Mesenchymal stem cell (in vitro differentiated cells and primary cell): Measurements from ENCODE around the gene SIDT2.
"Not testable (repeated sequence)": the region's sequence is repeated elsewhere in the genome, so short reads cannot be mapped to it uniquely, and the experiment has no call there.

Experiments used
- DNase-seq: peaks from one replicate; pipeline ENCODE4 v3.0.0-alpha.2; 2013
- H2AFZ ChIP-seq: one replicate; pipeline ENCODE4 v1.6.1; 2013; ENCODE audit warnings: low read depth, mild to moderate bottlenecking, control low read depth, inconsistent platforms, low read length, moderate library complexity
- H2AK5ac ChIP-seq: 2 replicates; pipeline ENCODE4 v1.6.1; 2013; ENCODE audit warnings: low read length, moderate library complexity, mild to moderate bottlenecking, inconsistent platforms; ENCODE audit not compliant: severe bottlenecking
- H2BK120ac ChIP-seq: one replicate; pipeline ENCODE4 v1.6.1; 2013; ENCODE audit warnings: low read depth, mild to moderate bottlenecking, inconsistent platforms, low read length, moderate library complexity
- H2BK12ac ChIP-seq, 2 experiments: one replicate each; pipeline ENCODE4 v1.6.1; 2013; ENCODE audit warnings: inconsistent platforms in 2 of 2, low read length in 2 of 2, mild to moderate bottlenecking in 2 of 2, moderate library complexity in 2 of 2, control low read depth in 1 of 2
- H2BK15ac ChIP-seq: one replicate; pipeline ENCODE4 v1.6.1; 2013; ENCODE audit warnings: mild to moderate bottlenecking, low read depth, inconsistent platforms; ENCODE audit not compliant: poor library complexity, severe bottlenecking
- H2BK5ac ChIP-seq: 2 replicates; pipeline ENCODE4 v1.6.1; 2013; ENCODE audit warnings: low read depth, mild to moderate bottlenecking, low read length, control low read depth, inconsistent platforms; ENCODE audit not compliant: poor library complexity, severe bottlenecking
- H3K14ac ChIP-seq, 2 experiments: one replicate each; pipeline ENCODE4 v1.6.1; 2013; ENCODE audit warnings: inconsistent platforms in 2 of 2, low read length in 2 of 2, control low read depth in 1 of 2, mild to moderate bottlenecking in 1 of 2, moderate library complexity in 1 of 2
- H3K18ac ChIP-seq, 2 experiments: one replicate each; pipeline ENCODE4 v1.6.1; 2013; ENCODE audit warnings: inconsistent platforms in 2 of 2, low read length in 2 of 2, control low read depth in 1 of 2, low read depth in 1 of 2, mild to moderate bottlenecking in 1 of 2
- H3K23ac ChIP-seq, 2 experiments: one replicate each; pipeline ENCODE4 v1.6.1; 2013; ENCODE audit warnings: inconsistent platforms in 2 of 2, low read length in 2 of 2, mild to moderate bottlenecking in 2 of 2, moderate library complexity in 2 of 2, control low read depth in 1 of 2
- H3K27ac ChIP-seq: 2 replicates; pipeline ENCODE4 v1.5.1; 2013; ENCODE audit warnings: mild to moderate bottlenecking, moderate library complexity, low read length, control low read depth, inconsistent platforms; ENCODE audit not compliant: poor library complexity, severe bottlenecking
- H3K27me3 ChIP-seq, 2 experiments: 2 replicates each; pipeline versions ENCODE4 v1.6.1 to v1.7.0; 2013; ENCODE audit warnings: low read length in 2 of 2, mild to moderate bottlenecking in 2 of 2, moderate library complexity in 2 of 2, control low read depth in 1 of 2, inconsistent platforms in 1 of 2; ENCODE audit not compliant: control insufficient read depth in 1 of 2, insufficient read depth in 1 of 2
- H3K36me3 ChIP-seq, 2 experiments: 2 replicates each; pipeline versions ENCODE4 v1.6.1 to v1.7.0; 2013; ENCODE audit warnings: low read length in 2 of 2, control low read depth in 1 of 2, inconsistent platforms in 1 of 2, low read depth in 1 of 2, mild to moderate bottlenecking in 1 of 2; ENCODE audit not compliant: insufficient read depth in 2 of 2, control insufficient read depth in 1 of 2
- H3K4ac ChIP-seq, 2 experiments: one replicate each; pipeline ENCODE4 v1.6.1; 2013; ENCODE audit warnings: inconsistent platforms in 2 of 2, low read length in 2 of 2, mild to moderate bottlenecking in 2 of 2, moderate library complexity in 2 of 2, control low read depth in 1 of 2, low read depth in 1 of 2
- H3K4me1 ChIP-seq: 2 replicates; pipeline ENCODE4 v1.6.1; 2013; ENCODE audit warnings: low read depth, low read length, control low read depth; ENCODE audit not compliant: control insufficient read depth, insufficient read depth
- H3K4me2 ChIP-seq: 2 replicates; pipeline ENCODE4 v1.6.1; 2013; ENCODE audit warnings: low read length, mild to moderate bottlenecking, inconsistent platforms; ENCODE audit not compliant: poor library complexity, severe bottlenecking
- H3K4me3 ChIP-seq, 2 experiments: 2 replicates each; pipeline versions ENCODE4 v1.5.1 to v1.7.0; 2013; ENCODE audit warnings: low read length in 2 of 2, mild to moderate bottlenecking in 2 of 2, control low read depth in 1 of 2, low read depth in 1 of 2; ENCODE audit not compliant: insufficient read depth in 1 of 2
- H3K79me1 ChIP-seq: replicated peaks from 2 replicates; pipeline ENCODE4 v1.6.1; 2013; ENCODE audit warnings: mild to moderate bottlenecking, control low read depth, low read length, inconsistent platforms; ENCODE audit not compliant: poor library complexity, severe bottlenecking
- H3K9ac ChIP-seq: 2 replicates; pipeline ENCODE4 v1.7.0; 2013; ENCODE audit warnings: mild to moderate bottlenecking, low read length, moderate library complexity
- H3K9me3 ChIP-seq: 2 replicates; pipeline ENCODE4 v1.7.0; 2013; ENCODE audit warnings: mild to moderate bottlenecking, low read length; ENCODE audit not compliant: control insufficient read depth
- H4K8ac ChIP-seq: one replicate; pipeline ENCODE4 v1.6.1; 2013; ENCODE audit warnings: inconsistent platforms, mild to moderate bottlenecking, low read length, moderate library complexity
- H4K91ac ChIP-seq: one replicate; pipeline ENCODE4 v1.6.1; 2013; ENCODE audit warnings: mild to moderate bottlenecking, low read length, inconsistent platforms
- WGBS: methylation state at CpG from one replicate; pipeline ENCODE4 v1.1.7; 2013; ENCODE audit warnings: mixed read lengths; 5-methylcytosine and 5-hydroxymethylcytosine counted together

SIDT2 gene

DNA sequence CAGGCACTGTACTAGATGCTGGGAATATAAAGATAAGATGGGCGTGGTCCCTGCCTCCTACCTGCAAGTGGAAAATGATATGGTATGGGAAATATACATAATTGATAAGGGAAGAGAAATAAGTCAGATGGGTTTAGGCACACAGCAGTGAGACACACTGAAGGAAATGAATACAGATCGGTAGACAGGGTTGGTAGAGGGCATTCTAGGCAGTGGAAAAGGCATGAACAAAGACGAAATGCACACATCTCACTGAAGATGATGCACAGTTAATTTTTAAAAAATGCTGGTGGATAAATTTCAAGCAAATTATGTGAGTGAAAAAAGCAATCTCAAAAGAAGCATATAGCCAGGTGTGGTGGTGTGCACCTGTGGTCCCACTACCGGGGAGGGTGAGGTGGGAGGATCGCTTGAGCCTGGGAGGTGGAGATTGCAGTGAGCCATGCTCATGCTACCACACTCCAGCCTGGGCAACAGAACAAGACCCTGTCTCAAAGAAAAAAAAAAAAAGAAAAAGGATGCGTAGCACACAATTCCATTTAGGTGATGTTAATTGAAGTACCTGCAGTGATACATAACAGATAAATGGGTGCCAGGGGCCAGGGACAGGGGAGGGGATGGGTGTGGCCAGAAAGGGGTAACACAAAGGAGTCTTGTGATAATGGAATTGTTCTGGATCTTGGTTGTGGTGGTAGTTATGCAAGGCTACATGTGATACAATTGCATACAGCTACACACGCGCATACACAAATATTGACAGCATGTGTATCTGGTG is 31.0 kb downstream of the SIDT2 start:
- not testable (repeated sequence) for H3K4me2 ChIP-seq, H4K8ac ChIP-seq, H2AK5ac ChIP-seq, H3K9ac ChIP-seq, H2BK15ac ChIP-seq, H3K79me1 ChIP-seq, H3K18ac ChIP-seq, DNase-seq, H3K14ac ChIP-seq, H3K23ac ChIP-seq, H4K91ac ChIP-seq, H3K27ac ChIP-seq, H3K27me3 ChIP-seq, H2BK12ac ChIP-seq, H2BK5ac ChIP-seq, H3K4ac ChIP-seq, H3K9me3 ChIP-seq, H2BK120ac ChIP-seq, H2AFZ ChIP-seq, H3K4me3 ChIP-seq
- Histone ChIP-seq H3K36me3 (peaks cover 25 to 41% of the 10 kb centered on the region in 2 experiments), H3K4me1 (peaks cover 12% of the 10 kb centered on the region)
- WGBS, result 96% methylated on average over 5 of the region's 8 CpGs

DNA sequence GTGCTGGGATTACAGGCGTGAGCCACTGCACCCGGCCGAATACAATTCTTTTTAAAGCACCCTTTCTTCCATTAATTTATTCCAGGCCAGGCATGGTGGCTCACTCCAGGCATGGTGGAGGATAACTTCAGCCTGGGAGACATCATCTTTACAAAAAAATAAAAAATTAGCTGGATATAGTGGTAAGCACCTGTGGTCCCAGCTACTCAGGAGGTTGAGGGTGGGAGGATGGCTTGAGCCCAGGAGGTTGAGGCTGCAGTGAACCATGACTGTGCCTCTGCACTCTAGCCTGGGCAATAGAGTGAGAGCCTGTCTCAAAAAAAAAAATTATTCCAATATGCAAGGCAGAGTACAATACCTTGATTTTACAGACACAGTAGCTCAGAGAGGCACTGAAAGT is 32.1 kb downstream of the SIDT2 start:
- H3K4me1 ChIP-seq, result peaks cover 6% of the 10 kb centered on the region
- H2AK5ac ChIP-seq, result no peak overlapping the region
- no peaks in the 10 kb centered on the region for H3K9me3 ChIP-seq
- H2BK15ac ChIP-seq, result no peak overlapping the region
- no peak overlapping the region for H4K8ac ChIP-seq
- no peaks in the 10 kb centered on the region for H3K79me1 ChIP-seq
- H3K4me2 ChIP-seq, result no peak overlapping the region
- H3K4me3 ChIP-seq, result no peak overlapping the region
- no peak overlapping the region for H3K27ac ChIP-seq
- no peak for DNase-seq
- H2BK5ac ChIP-seq, result no peak overlapping the region
- H3K14ac ChIP-seq, result no peak overlapping the region
- 100% methylated on average over 3 of the region's 3 CpGs for WGBS
- H2AFZ ChIP-seq, result no peak overlapping the region
- no peak overlapping the region for H2BK120ac ChIP-seq
- H3K9ac ChIP-seq, result no peak overlapping the region
- no peak overlapping the region for H4K91ac ChIP-seq
- no peak overlapping the region for H3K4ac ChIP-seq
- no peak overlapping the region for H3K18ac ChIP-seq
- H3K27me3 ChIP-seq, result no peaks in the 10 kb centered on the region
- H3K36me3 ChIP-seq, result peaks cover 19 to 38% of the 10 kb centered on the region in 2 experiments
- H3K23ac ChIP-seq, result no peak overlapping the region
- no peak overlapping the region for H2BK12ac ChIP-seq

DNA sequence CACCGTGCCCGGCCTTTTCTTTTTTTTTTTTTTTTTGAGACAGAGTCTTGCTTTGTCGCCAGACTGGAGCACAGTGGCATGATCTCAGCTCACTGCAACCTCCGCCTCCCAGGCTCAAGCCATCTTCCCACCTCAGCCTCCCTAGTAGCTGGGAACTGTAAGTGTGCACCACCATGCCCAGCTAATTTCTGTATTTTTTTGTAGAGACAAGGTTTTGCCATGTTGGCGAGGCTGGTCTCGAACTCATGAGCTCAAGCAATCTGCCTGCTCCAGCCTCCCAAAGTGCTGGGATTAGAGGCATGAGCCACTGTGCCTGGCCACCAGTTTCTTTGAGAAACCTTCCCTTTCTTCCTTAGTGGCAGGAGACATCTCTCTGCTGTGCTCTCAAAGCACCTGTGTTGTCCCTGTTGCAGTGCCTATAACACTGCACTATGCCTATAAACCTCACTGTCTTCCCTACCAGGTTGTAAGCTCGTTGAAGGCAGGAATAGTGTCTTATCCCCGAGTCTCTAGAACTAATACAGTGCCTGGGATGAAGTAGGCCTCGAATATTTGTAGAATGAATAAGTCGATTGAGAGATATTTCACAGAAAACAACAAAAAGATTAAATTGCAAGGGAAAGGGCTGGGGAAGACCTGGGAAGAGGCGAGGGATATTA is 34.3 kb downstream of the SIDT2 start:
- Histone ChIP-seq H3K14ac (no peak overlapping the region), H3K36me3 (peaks cover 24 to 56% of the 10 kb centered on the region in 2 experiments), H3K4me3 (no peak overlapping the region), H2AK5ac (no peak overlapping the region), H3K9me3 (no peaks in the 10 kb centered on the region), H3K79me1 (no peaks in the 10 kb centered on the region), H3K4me2 (no peak overlapping the region), H3K9ac (no peak overlapping the region), H4K91ac (no peak overlapping the region), H3K4me1 (peaks cover 3% of the 10 kb centered on the region), H2BK120ac (no peak overlapping the region), H2BK5ac (no peak overlapping the region), H3K27ac (no peak overlapping the region), H3K27me3 (no peaks in the 10 kb centered on the region), H2BK12ac (no peak overlapping the region), H2BK15ac (no peak overlapping the region), H2AFZ (no peak overlapping the region), H4K8ac (no peak overlapping the region), H3K23ac (no peak overlapping the region), H3K18ac (no peak overlapping the region), H3K4ac (no peak overlapping the region)
- WGBS, result 97% methylated on average over 10 of the region's 11 CpGs
- DNase-seq, result no peak

DNA sequence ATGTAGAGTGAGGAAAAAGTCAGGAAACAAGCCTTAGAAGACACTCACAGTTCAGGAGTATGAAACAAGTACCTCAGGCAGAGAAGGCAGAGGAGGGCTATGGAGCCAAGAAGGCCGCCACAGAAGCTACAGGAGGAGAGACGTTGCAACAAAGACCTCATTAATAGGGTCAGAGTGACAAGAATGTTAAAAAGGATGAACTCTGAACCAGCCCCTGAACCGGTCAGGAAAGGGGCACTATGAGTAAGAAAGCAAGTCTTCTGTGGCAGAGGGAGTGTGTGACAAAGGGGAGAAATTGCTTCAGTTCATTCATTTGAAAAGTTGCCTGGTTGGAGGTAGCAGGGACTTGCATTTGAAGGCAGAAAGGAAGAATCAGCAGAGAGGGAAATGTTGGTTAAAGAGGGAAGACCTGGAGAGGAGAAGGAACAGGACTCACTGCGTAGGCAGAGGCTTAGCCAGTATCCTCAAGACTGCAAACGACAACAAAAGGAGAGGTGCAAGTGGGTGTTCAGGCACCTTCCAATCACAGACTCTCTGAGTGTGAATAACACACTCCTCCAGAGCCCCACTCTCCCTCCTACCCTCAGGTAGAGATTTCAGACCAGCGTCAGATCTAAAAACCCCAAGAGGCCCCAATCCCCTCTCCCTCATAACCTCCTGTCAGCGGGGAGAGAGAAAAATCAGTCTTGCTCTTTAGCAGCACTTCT is 36.0 kb downstream of the SIDT2 start:
- H3K4me2 ChIP-seq, result no peak overlapping the region
- H2AFZ ChIP-seq, result no peak overlapping the region
- no peaks in the 10 kb centered on the region for H3K9me3 ChIP-seq
- H3K9ac ChIP-seq, result no peak overlapping the region
- H4K8ac ChIP-seq, result no peak overlapping the region
- WGBS, result 91% methylated on average over 7 of the region's 7 CpGs
- no peak overlapping the region for H3K18ac ChIP-seq
- no peak for DNase-seq
- no peak overlapping the region for H2BK12ac ChIP-seq
- peaks cover 3% of the 10 kb centered on the region for H3K4me1 ChIP-seq
- H4K91ac ChIP-seq, result no peak overlapping the region
- H2BK5ac ChIP-seq, result no peak overlapping the region
- H3K27ac ChIP-seq, result no peak overlapping the region
- no peak overlapping the region for H2AK5ac ChIP-seq
- H3K4ac ChIP-seq, result no peak overlapping the region
- H3K79me1 ChIP-seq, result no peaks in the 10 kb centered on the region
- H3K27me3 ChIP-seq, result no peaks in the 10 kb centered on the region
- H2BK120ac ChIP-seq, result no peak overlapping the region
- no peak overlapping the region for H3K14ac ChIP-seq
- no peak overlapping the region for H2BK15ac ChIP-seq
- no peak overlapping the region for H3K23ac ChIP-seq
- peaks cover 38 to 74% of the 10 kb centered on the region in 2 experiments for H3K36me3 ChIP-seq
- H3K4me3 ChIP-seq, result no peak overlapping the region
